Pancreas (tissue), 10 donors: ENCODE results near the gene GMPPB. TPM values are rescaled to one million over a fixed set of nuclear protein-coding genes. Genes with fewer than 3 reads are reported as not detected.
A peak's percentile ranks its signal among the peaks of the same experiment; 100 is the strongest.

ENCODE experiments used
- ATAC-seq, 4 donors: fragments of 200-7000 bp; cut with Tn5 transposase; one replicate each; pipeline versions ENCODE4 v1.8.0 to v1.9.1; 2020; ENCODE audit warnings: mild to moderate bottlenecking in 4 of 4, moderate library complexity in 4 of 4
- DNase-seq, 6 donors: peaks; one replicate each; pipeline ENCODE4 v3.0.0-alpha.2; 2020
- FAIRE-seq: peaks from 2 replicates; lab custom pipeline; 2012; peaks lifted over from hg19 to GRCh38; lab: Jason Lieb, UNC
- H3K27ac ChIP-seq, 4 donors: fragments of 200-600 bp; sonication (generic); 1 replicate in 3 of 4; 2 replicates in 1 of 4; pipeline versions ENCODE4 v1.5.0 to v1.8.0; 2020
- H3K27me3 ChIP-seq, 4 donors: fragments of 200-600 bp; one replicate each; pipeline ENCODE4 v1.8.0; 2021
- H3K36me3 ChIP-seq, 3 donors: fragments of 200-600 bp; sonication (generic) in 1 of 3; one replicate each; pipeline versions ENCODE4 v1.5.0 to v1.8.0; 2020 to 2021
- H3K4me1 ChIP-seq, 3 donors: fragments of 200-600 bp; one replicate each; pipeline ENCODE4 v1.8.0; 2021
- H3K4me3 ChIP-seq, 4 donors: fragments of 200-600 bp; sonication (generic) in 2 of 4; one replicate each; pipeline versions ENCODE4 v1.5.0 to v1.8.0; 2020 to 2021
- H3K9me3 ChIP-seq, 4 donors: fragments of 200-600 bp; one replicate each; pipeline ENCODE4 v1.8.0; 2021
- WGBS, 2 donors: extraction: QIAGEN DNeasy Blood & Tissue Kit; methylation state at CpG; one replicate each; pipeline ENCODE4 v1.1.7; 2013; 5-methylcytosine and 5-hydroxymethylcytosine counted together
- intact Hi-C, 3 donors: fragments of 100-400 bp; cut with DNase I; formaldehyde crosslinking; loops; one replicate each; pipeline versions ENCODE4 v1.11.1 to v1.14.2; 2022
- polyA plus RNA-seq, 2 donors: library from polyadenylated mRNA; stranded (reverse); fragments of 200-250 nt; gene quantifications; one replicate each; pipeline ENCODE4 v1.2.3, GENCODE V29; 2013
- total RNA-seq, 6 donors: library from RNA; stranded (reverse); fragmentation: NEBNext Ultra II Directional in 4 of 6; extraction: Animal tissue kit (Norgen Biotek cat#: 25700) in 4 of 6; gene quantifications; one replicate each; pipeline versions ENCODE4 v1.2.1 to v1.2.4, GENCODE V29; 2021 to 2023
- TF ChIP-seq, protein P1 (sequence below), 4 donors: fragments of 200-600 bp; sonication (generic) in 3 of 4; IDR thresholded peaks; one replicate each; pipeline versions ENCODE4 v1.5.0 to v1.8.0; 2021; ENCODE audit warnings: antibody characterized with exemption in 4 of 4
- donor health status: healthy with polysubstance abuse.
- donor health status: DM: no; HTN: no; CAD: no; lungs with moderate emphysema.
- donor health status: DM: no; HTN: no; CAD: no.
- donor health status: control.
- donor health status: control.
- donor health status: Bipolar disorder and iron deficiency.
- donor health status: DM: yes; HTN: yes; CAD: no.
- donor health status: DM: no; HTN: no; CAD: no.
- donor health status: DM: no; HTN: no; CAD: no.
- donor health status: DM: yes; HTN: yes; CAD: no.

Gene GMPPB
- total and polyA plus RNA-seq, 8 donors: 22.4 to 46.7 (median 34.5) TPM

DNA sequence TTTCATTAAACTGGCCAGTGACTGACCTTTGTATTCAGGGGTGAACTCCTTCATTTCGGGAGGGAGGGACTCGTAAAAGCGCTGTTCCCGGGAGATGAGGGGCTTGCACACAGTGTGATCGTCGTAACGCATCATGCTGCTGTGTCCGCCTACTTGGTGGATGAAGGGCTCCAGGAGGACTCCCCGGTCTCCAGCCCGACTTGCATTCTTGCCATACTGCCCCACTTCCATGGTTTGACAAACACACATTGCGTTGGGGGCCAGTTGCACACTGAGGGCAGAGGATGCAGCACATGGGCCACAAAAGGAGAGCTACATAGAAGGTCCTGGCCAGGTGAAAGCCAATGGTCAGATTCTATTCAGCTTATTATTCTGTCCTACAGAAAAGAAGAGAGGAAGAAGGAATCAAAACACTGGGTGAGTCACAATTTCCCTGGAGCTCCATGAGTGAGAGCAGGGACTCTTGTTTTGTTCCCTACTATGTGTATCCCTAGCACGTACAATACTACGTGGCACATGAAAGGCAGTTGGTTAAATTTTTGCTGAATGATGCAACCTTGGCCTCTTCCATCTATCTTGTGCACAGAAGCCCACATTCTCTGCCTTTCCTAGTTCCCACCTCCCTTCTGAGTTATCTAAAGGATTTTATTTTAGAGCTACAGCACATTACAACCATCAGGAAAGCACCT is 24.2 kb upstream of the GMPPB start:
- H3K36me3 ChIP-seq: peaks cover 0 to 6% (median 0%) of the 10 kb centered on the region in 3 donors
- ATAC-seq (no peak), FAIRE-seq (no peak)

DNA sequence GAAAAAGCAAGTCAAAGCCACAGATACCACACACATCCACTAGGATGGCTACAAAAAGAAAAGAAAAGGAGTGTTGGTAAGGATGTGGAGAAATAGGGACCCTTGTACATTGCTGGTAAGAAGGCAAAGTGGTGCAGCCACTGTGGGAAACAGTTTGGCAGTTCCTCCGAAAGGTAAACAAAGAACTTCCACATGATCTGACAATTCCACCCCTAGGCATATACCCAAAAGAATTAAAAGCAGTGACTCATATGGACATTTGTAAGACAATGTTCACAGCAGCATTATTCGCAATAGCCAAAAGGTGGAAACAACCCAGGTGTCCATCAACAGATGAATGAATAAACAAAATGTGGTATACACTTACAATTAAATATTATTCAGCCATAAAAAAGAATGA is 22.2 kb upstream of the GMPPB start:
- Histone ChIP-seq H3K36me3 (peaks cover 0 to 6% (median 0%) of the 10 kb centered on the region in 3 donors), H3K4me3 (no peak overlapping the region), H3K27me3 (no peaks in the 10 kb centered on the region), H3K9me3 (no peaks in the 10 kb centered on the region), H3K27ac (no peak overlapping the region), H3K4me1 (peaks cover 0 to 6% (median 0%) of the 10 kb centered on the region in 3 donors)
- intact Hi-C loops: no loop called here
- ATAC-seq (peak in 1 of 4 donors; percentile 24), DNase-seq (no peak), FAIRE-seq (no peak)
- 78 to 81% methylated on average over 2 of the region's 2 CpGs for WGBS, 2 donors
- TF ChIP-seq, protein P1, sequence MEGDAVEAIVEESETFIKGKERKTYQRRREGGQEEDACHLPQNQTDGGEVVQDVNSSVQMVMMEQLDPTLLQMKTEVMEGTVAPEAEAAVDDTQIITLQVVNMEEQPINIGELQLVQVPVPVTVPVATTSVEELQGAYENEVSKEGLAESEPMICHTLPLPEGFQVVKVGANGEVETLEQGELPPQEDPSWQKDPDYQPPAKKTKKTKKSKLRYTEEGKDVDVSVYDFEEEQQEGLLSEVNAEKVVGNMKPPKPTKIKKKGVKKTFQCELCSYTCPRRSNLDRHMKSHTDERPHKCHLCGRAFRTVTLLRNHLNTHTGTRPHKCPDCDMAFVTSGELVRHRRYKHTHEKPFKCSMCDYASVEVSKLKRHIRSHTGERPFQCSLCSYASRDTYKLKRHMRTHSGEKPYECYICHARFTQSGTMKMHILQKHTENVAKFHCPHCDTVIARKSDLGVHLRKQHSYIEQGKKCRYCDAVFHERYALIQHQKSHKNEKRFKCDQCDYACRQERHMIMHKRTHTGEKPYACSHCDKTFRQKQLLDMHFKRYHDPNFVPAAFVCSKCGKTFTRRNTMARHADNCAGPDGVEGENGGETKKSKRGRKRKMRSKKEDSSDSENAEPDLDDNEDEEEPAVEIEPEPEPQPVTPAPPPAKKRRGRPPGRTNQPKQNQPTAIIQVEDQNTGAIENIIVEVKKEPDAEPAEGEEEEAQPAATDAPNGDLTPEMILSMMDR (IDR thresholded peaks at IDR 0.05): no peak

More for the DNA sequence above, 24.2 kb upstream of the GMPPB start:
- H3K4me3 ChIP-seq: no peak overlapping the region
- H3K9me3 ChIP-seq: no peaks in the 10 kb centered on the region
- no peak overlapping the region for H3K27ac ChIP-seq
- no peaks in the 10 kb centered on the region for H3K27me3 ChIP-seq
- TF ChIP-seq, protein P1 (IDR thresholded peaks at IDR 0.05): no peak
- 89 to 92% methylated on average over 13 of the region's 13 CpGs for WGBS, 2 donors
- DNase-seq: no peak
- intact Hi-C loops: no loop called here
- peaks cover 0 to 6% (median 4%) of the 10 kb centered on the region in 3 donors for H3K4me1 ChIP-seq

DNA sequence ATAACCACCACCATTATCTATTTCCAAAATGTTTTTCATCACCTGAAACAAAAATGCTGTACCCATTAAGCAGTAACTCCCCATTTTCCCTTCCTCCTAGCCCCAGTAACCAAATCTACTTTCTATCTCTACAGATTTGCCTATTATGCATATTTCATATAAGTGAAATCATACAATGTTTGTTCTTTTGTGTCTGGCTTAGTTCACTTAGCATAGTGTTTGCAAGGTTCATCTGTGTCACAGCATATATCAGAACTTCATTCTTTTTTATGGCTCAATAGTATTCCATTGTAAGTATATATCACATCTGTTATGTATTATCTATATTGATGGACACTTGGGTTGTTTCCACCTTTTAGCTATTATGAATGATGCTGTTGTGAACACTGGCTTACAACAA is 16.7 kb upstream of the GMPPB start:
- no peaks in the 10 kb centered on the region for H3K9me3 ChIP-seq
- DNase-seq (no peak), FAIRE-seq (no peak), ATAC-seq (no peak)
- intact Hi-C loops: no loop called here
- no peaks in the 10 kb centered on the region for H3K27me3 ChIP-seq
- H3K36me3 ChIP-seq: peaks cover 4 to 21% (median 9%) of the 10 kb centered on the region in 3 donors
- no peak overlapping the region for H3K4me3 ChIP-seq
- H3K4me1 ChIP-seq: no peaks in the 10 kb centered on the region
- H3K27ac ChIP-seq: no peak overlapping the region
- TF ChIP-seq, protein P1 (IDR thresholded peaks at IDR 0.05): no peak

DNA sequence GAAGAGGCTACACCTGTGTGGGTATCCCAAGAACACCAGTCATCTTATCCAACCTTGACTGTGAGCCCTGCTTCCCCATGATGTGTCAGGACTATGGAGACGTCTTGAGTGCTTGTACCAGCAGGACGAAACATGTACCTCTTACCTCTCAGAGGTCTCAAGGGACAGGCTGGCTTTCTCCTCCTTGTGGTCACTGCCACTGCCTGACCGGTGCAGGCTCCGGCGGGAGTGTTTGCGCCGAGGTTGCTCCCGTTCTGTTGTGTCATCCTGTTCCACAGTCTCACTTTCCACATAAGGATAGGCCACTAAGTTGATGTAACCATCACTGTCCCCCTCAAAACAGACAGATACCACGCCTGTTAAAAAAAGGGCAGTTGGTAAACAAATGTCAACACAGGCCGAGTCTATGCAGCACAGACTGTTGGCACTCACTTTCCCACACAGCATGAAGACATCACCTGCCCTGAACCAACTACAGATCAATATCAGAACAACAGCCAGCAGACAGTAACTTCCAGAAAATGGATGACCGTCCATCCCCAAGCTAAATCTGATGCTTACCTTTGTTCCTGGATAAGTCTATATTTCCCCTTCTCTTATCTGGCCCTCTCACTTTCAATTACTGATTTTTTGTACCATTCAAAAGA is 14.4 kb upstream of the GMPPB start:
- H3K36me3 ChIP-seq: peaks cover 4 to 26% (median 9%) of the 10 kb centered on the region in 3 donors
- no peak overlapping the region for H3K4me3 ChIP-seq
- H3K27me3 ChIP-seq: no peaks in the 10 kb centered on the region
- H3K27ac ChIP-seq: no peak overlapping the region
- FAIRE-seq (no peak), DNase-seq (no peak), ATAC-seq (no peak)
- no peaks in the 10 kb centered on the region for H3K9me3 ChIP-seq
- TF ChIP-seq, protein P1 (IDR thresholded peaks at IDR 0.05): no peak
- H3K4me1 ChIP-seq: no peaks in the 10 kb centered on the region
- WGBS, 2 donors: 91 to 94% methylated on average over 11 of the region's 11 CpGs
- intact Hi-C loops: no loop called here

DNA sequence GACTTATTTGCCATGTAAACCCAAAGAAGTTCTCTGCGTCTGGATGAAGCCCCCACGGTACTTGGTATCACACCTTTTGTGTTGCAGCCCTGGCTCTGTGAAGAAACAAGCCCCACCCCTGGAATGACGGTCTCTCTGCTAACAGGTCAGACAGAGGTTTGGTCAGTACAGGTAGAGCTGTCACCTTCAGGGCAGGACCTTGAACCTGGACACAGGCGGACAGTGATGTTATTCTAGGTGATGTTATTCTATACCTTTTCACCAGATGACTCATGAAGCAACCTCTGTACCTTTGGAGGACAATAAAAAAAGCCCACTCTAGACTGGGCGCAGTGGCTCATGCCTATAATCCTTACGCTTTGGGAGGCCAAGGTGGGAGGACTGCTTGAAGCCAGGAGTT is 11.0 kb upstream of the GMPPB start:
- ATAC-seq (peak in 1 of 4 donors; percentile 20), FAIRE-seq (no peak), DNase-seq (no peak)
- Histone ChIP-seq H3K27me3 (no peaks in the 10 kb centered on the region), H3K36me3 (peaks cover 4 to 50% (median 12%) of the 10 kb centered on the region in 3 donors), H3K4me1 (no peaks in the 10 kb centered on the region), H3K4me3 (no peak overlapping the region), H3K27ac (no peak overlapping the region), H3K9me3 (no peaks in the 10 kb centered on the region)
- WGBS, 2 donors: 93 to 94% methylated on average over 6 of the region's 6 CpGs
- intact Hi-C loops: no loop called here
- TF ChIP-seq, protein P1 (IDR thresholded peaks at IDR 0.05): no peak
